Stimulated activated CD4-positive, alpha-beta T cell treated with anti-CD3 and anti-CD28 coated beads, Interleukin-15, amount 100 ng/mL, for 1 hour (primary cell): ENCODE measurements around the gene STK32B.
"Not testable (repeated sequence)": the region's sequence is repeated elsewhere in the genome, so short reads cannot be mapped to it uniquely, and the experiment has no call there.

Experiments
- DNase-seq, 2 donors: peaks; one replicate each; pipeline ENCODE4 v3.0.0-alpha.2; 2020; ENCODE audit warnings: low read depth in 1 of 2, low spot score in 1 of 2

Gene STK32B

DNA sequence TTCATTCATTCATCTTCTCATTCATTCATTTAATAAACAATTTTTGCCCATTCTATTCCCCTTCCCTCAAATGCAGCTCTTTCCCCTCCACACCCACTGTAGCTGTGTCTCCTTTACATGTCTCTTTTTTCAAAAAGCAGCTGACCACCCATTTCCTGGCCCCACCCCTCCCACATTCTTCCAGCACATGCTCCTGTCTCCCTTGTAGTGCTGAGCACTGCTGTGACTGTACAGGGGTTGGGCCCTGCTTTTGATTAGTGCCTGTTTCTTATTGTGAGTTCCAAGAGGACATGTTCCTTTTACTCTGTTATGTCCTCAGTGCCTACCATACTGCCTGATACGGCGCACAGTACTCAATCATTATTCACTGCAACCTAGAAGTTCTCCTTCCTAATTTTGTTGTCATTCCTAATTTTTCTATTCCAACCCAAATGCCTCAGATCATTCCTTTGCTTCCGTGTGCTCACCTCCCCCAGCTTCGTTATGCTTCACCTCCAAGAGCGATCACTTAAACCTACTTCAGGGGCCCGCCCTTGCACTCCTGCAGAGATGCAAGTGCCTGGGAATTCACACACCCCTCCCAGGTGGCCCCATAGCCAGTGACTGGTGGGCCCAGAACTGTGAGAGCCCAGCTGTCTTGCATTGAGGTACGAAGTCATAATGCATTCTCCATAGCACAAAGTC, 152.2 kb downstream of the STK32B start:
- no peak for DNase-seq

DNA sequence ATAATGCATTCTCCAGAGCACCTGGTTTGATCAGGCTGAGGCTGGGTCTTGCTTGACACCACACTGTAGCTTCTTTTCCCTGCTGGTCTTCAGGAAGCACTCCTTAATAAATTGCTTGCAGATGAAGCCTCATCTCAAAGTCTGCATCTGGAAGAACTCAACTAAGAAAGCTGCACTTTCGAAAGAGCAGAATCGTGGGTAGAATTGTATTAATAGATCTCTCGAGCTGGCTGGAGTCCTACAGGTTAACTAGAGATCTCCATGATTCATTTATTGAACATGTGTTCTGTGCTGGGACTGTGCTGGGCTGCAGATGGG, 152.7 kb downstream of the STK32B start:
- DNase-seq = no peak

DNA sequence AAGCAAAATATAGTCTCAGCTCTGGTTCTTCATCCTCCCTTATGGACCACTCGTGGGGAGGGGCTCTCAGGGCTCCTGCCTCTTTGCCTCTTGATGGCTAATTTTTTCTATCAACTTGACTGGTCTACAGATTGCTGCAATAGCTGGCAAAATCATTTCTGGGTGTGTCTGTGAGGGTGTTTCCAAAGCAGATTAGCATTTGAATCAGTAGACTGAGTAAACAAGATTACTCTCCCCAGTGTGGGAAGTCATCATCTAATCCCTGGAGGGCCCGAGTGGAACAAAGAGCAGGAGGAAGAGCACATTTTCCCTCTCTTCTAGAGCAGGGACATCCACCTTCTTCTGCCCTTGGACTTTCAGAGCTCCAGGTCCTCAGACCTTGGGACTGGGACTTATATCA, 153.5 kb downstream of the STK32B start:
- DNase-seq = no peak

DNA sequence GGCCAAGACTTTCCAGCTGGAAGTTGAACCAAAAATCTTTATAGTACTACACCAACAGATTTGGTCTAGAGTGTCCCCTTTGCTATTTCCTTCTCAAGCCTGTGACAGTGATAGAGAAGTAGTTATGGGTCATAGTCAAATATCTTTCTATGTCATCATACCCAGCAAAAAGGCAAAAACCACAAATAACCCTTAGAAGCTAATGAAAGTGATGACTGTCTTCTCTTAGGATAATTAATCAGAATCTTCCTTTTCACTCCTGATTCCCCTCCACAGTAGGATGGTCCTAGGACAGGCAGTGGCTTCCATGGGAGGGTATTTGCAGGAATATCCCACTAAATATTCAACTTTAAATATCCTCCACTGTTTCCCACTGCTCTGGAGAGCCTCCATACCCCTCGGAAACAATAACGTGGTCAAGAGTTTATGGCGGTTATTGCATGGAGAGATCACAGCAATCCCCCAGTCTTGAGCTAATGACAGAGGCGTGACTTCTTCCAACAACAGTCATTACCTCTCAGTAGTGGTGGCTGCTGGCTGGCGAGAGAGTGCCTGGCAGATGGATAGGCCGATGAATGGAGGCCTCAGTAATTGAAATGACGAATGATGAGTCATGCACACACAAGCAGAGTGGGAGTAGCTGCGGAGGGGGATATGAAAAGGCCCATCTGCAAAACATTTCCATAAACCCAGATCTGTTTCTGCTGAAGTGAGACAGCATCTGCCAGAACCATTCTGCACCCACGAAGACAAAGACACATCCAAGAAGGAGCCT, 154.9 kb downstream of the STK32B start:
- DNase-seq = no peak

- DNase-seq = no peak
These were observed 158.6 kb downstream of the STK32B start for GRCh38 chr4:5209862-5210261.

GRCh38 chr4:5211282-5211839, 160.1 kb downstream of the STK32B start:
- DNase-seq = no peak

- DNase-seq = no peak
These were observed 161.2 kb downstream of the STK32B start for GRCh38 chr4:5212255-5213013.

DNA sequence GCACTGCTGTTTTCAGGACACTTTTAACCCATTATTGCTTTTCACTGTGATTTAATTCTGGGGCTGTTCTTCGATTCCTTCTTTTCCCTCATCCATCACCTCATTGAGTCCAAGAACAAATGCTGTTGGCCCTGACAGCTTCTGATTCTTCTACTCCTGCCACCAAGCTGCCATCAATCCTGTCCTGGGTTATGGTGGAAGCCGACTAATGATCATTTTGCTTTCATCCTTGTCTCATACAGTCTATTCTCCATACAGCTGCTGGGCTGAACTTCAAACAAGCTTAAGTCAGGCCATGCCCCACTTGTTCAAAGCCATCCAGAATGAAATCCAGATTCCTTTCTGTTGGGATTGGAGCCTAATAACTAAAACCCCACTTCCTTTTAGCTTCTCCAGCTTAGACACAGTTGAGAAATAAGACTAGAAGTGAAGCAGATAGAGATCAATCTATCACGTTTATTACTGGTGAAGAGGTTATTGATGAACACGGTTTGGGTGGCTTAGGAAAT, 161.9 kb downstream of the STK32B start:
- DNase-seq = no peak

DNA sequence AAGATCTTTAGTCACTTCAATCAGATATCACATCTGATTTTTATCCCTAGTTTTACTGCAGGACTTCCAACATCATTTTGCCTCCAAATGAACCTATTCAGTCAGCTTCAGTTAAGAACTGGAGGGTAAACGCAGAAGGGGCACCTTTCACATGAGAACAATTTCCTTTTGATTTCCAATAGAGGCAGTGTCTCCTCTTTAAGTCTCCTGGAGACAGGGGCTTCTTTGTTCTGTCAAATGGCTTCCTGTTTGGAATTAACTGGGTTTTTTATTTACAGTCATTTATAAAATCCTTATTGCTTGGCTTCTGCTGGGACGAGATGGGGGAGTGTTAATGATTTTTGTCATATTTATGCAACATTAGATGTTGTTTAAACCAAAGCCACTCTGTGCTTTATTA, 164.0 kb downstream of the STK32B start:
- DNase-seq = no peak

GRCh38 chr4:5217421-5217820, 166.1 kb downstream of the STK32B start:
- DNase-seq = no peak

- no peak for DNase-seq
These were observed 167.2 kb downstream of the STK32B start for GRCh38 chr4:5218376-5219069.

- DNase-seq = no peak
These were observed 168.7 kb downstream of the STK32B start for GRCh38 chr4:5220028-5220427.

GRCh38 chr4:5222047-5222446, 170.8 kb downstream of the STK32B start:
- no peak for DNase-seq

GRCh38 chr4:5222951-5223350, 171.7 kb downstream of the STK32B start:
- DNase-seq = no peak

GRCh38 chr4:5224340-5224739, 173.1 kb downstream of the STK32B start:
- no peak for DNase-seq

- DNase-seq = no peak
These were observed 181.3 kb downstream of the STK32B start for GRCh38 chr4:5232549-5232948.

DNA sequence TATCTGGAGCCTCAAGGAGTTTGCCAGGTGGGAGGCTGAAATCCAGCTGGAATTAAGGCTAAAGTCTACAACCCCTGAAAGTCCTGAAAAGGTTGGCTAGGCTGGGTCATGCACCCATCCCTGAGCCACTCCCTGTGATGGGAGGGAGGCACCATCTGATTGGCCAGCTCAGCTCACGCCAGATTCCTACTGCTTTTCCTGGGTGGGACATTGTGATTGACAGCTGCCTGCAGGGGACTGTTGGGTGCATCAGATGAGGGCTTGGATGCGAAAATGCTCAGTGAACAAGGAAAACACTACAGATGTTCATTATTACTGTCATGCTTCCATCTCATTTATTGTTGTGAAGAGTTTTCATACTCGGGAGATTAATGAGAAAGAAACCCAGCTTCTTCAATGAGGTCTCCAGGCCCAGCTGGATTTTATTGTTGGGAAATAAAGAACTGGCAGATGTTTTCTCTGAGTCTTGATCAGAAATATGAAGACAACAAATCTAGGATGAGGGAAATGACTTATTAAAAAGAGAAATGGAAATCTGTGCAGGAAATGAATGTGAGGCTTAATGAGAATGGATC, 185.9 kb downstream of the STK32B start:
- no peak for DNase-seq

- DNase-seq = no peak
These were observed 186.9 kb downstream of the STK32B start for GRCh38 chr4:5238173-5238572.

- not testable (repeated sequence) for DNase-seq
These were observed 195.8 kb downstream of the STK32B start for GRCh38 chr4:5247061-5247460.

DNA sequence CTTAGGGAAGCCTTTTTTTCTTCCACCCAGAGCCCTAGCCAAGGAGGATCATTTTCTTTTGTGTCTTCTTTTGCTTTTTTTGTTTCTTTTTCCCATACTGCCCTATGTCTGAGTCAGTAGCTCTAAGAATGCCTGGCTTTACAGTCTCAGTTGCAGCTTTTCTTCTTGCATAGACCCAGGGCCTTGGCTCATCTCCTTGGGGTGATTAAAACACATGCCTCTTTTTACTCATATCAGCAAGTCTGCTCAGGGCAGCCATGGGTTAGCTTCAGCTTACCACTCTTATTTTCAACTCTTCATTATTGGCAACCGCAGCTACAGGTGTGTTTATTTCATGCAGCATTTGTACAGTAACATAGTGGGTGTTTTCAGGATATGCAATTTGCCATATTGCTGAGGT, 196.5 kb downstream of the STK32B start:
- no peak for DNase-seq

DNA sequence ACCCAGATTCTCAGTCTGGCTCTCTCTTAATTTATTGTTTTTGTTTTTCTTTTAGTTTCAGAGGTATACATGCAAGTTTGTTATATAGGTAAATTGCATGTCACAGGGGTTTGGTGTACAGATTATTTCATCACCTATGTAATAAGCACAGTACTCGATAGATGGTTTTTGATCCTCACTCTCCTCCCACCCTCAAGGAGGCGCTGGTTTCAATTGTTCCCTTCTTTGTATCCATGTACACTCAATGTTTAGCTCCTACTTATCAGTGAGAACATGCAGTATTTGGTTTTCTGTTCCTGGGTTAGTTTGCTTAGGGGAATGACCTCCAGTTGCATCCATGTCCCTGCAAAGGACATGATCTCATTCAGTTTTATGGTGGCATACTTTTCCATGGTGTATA, 198.4 kb downstream of the STK32B start:
- DNase-seq = no peak
